ENCODE measurements around the gene ILDR2.

ILDR2 gene

GRCh38 chr1:166920561-166921475, 54.5 kb downstream of the ILDR2 start:
- Mint-ChIP-seq H3K4me1 (ENCODE audit: low read depth) (no peaks in the 10 kb centered on the region), H3K36me3 (ENCODE audit: low read depth) (peaks cover 6% of the 10 kb centered on the region), H3K4me3 (no peak overlapping the region)

GRCh38 chr1:166918956-166919316, 56.4 kb downstream of the ILDR2 start:
- no peaks in the 10 kb centered on the region for H3K9me3 Mint-ChIP-seq
- no peak overlapping the region for H3K27ac Mint-ChIP-seq
- H3K27me3 Mint-ChIP-seq (ENCODE audit: low read depth), result peaks cover 37% of the 10 kb centered on the region
- peaks cover 6% of the 10 kb centered on the region for H3K36me3 Mint-ChIP-seq (ENCODE audit: low read depth)
- no peaks in the 10 kb centered on the region for H3K4me1 Mint-ChIP-seq (ENCODE audit: low read depth)
- no peak overlapping the region for H3K4me3 Mint-ChIP-seq

More at GRCh38 chr1:166920561-166921475, 54.5 kb downstream of the ILDR2 start:
- peaks cover 37% of the 10 kb centered on the region for H3K27me3 Mint-ChIP-seq (ENCODE audit: low read depth)
- H3K27ac Mint-ChIP-seq, result no peak overlapping the region
- H3K9me3 Mint-ChIP-seq, result no peaks in the 10 kb centered on the region

- peaks cover 37% of the 10 kb centered on the region for H3K27me3 Mint-ChIP-seq (ENCODE audit: low read depth)
- no peaks in the 10 kb centered on the region for H3K9me3 Mint-ChIP-seq
- H3K27ac Mint-ChIP-seq, result no peak overlapping the region
- H3K4me3 Mint-ChIP-seq, result no peak overlapping the region
- H3K36me3 Mint-ChIP-seq (ENCODE audit: low read depth), result peaks cover 6% of the 10 kb centered on the region
- H3K4me1 Mint-ChIP-seq (ENCODE audit: low read depth), result no peaks in the 10 kb centered on the region
These were observed 57.0 kb downstream of the ILDR2 start for GRCh38 chr1:166918088-166918955.

DNA sequence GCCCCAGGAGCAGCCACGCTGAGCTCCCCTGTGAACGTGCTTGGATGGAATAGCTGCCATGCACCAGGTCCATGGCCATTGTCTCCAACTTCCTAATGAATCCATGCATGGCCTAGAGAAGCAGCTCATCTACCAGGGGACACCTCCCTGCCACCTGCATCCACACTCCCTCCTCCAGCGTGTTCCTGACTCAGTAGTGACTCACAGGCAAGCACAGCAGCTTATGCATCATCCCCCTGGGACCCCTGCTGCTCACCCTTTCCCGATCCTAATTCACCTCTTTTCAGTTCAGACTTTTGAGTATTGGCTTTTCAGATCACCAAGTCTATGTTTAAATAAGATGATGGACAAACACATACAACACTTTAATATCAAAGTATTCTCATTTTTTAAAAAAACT, 59.4 kb downstream of the ILDR2 start:
- H3K27me3 Mint-ChIP-seq (ENCODE audit: low read depth), result peaks cover 22% of the 10 kb centered on the region
- H3K36me3 Mint-ChIP-seq (ENCODE audit: low read depth), result peaks cover 6% of the 10 kb centered on the region
- H3K4me1 Mint-ChIP-seq (ENCODE audit: low read depth), result peaks cover 3% of the 10 kb centered on the region
- H3K27ac Mint-ChIP-seq, result no peak overlapping the region
- H3K4me3 Mint-ChIP-seq, result no peak overlapping the region
- peaks cover 4% of the 10 kb centered on the region for H3K9me3 Mint-ChIP-seq

- no peak overlapping the region for H3K27ac Mint-ChIP-seq
- H3K4me3 Mint-ChIP-seq, result no peak overlapping the region
- peaks cover 16% of the 10 kb centered on the region for H3K27me3 Mint-ChIP-seq (ENCODE audit: low read depth)
- H3K4me1 Mint-ChIP-seq (ENCODE audit: low read depth), result peaks cover 8% of the 10 kb centered on the region
- H3K9me3 Mint-ChIP-seq, result peaks cover 4% of the 10 kb centered on the region
- peaks cover 5% of the 10 kb centered on the region for H3K36me3 Mint-ChIP-seq (ENCODE audit: low read depth)
These were observed 60.3 kb downstream of the ILDR2 start for GRCh38 chr1:166915042-166915441.

GRCh38 chr1:166914111-166914510, 61.2 kb downstream of the ILDR2 start:
- Mint-ChIP-seq H3K4me3 (no peak overlapping the region), H3K27me3 (ENCODE audit: low read depth) (peaks cover 9% of the 10 kb centered on the region), H3K4me1 (ENCODE audit: low read depth) (peaks cover 8% of the 10 kb centered on the region), H3K36me3 (ENCODE audit: low read depth) (peaks cover 5% of the 10 kb centered on the region), H3K27ac (no peak overlapping the region), H3K9me3 (peaks cover 4% of the 10 kb centered on the region)

DNA sequence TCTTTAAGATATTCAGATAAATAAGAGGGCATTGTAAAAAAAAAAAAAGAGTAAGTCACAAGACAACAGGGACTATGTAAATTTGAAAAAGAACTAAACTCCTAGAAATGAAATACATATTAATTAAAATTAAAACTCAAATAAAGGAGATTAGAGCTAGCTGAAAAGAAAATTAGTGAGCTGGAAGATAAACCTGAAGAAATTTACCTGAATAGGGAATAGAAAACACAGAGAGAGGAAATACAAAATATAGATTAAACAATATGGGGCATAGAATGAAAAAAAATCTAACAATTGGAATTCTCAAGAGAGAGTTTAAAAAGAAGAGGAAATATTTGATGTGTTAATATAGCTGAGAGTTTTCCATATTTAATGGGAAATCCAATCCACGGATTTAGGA, 63.7 kb downstream of the ILDR2 start:
- Mint-ChIP-seq H3K36me3 (ENCODE audit: low read depth) (peaks cover 3% of the 10 kb centered on the region), H3K4me1 (ENCODE audit: low read depth) (peaks cover 8% of the 10 kb centered on the region), H3K9me3 (peaks cover 4% of the 10 kb centered on the region), H3K27ac (no peak overlapping the region), H3K27me3 (ENCODE audit: low read depth) (no peaks in the 10 kb centered on the region), H3K4me3 (no peak overlapping the region)

GRCh38 chr1:166910396-166910994, 64.8 kb downstream of the ILDR2 start:
- Mint-ChIP-seq H3K27ac (no peak overlapping the region), H3K4me1 (ENCODE audit: low read depth) (peaks cover 17% of the 10 kb centered on the region), H3K36me3 (ENCODE audit: low read depth) (peaks cover 3% of the 10 kb centered on the region), H3K9me3 (peaks cover 4% of the 10 kb centered on the region), H3K4me3 (no peak overlapping the region), H3K27me3 (ENCODE audit: low read depth) (no peaks in the 10 kb centered on the region)

GRCh38 chr1:166908942-166909341, 66.4 kb downstream of the ILDR2 start:
- Mint-ChIP-seq H3K27me3 (ENCODE audit: low read depth) (peaks cover 5% of the 10 kb centered on the region), H3K4me3 (no peak overlapping the region), H3K9me3 (peaks cover 4% of the 10 kb centered on the region), H3K27ac (no peak overlapping the region), H3K4me1 (ENCODE audit: low read depth) (peaks cover 22% of the 10 kb centered on the region), H3K36me3 (ENCODE audit: low read depth) (peaks cover 5% of the 10 kb centered on the region)

GRCh38 chr1:166907763-166908162, 67.6 kb downstream of the ILDR2 start:
- H3K36me3 Mint-ChIP-seq (ENCODE audit: low read depth), result peaks cover 5% of the 10 kb centered on the region
- H3K4me1 Mint-ChIP-seq (ENCODE audit: low read depth), result peaks cover 26% of the 10 kb centered on the region
- peaks cover 5% of the 10 kb centered on the region for H3K27me3 Mint-ChIP-seq (ENCODE audit: low read depth)
- peaks cover 4% of the 10 kb centered on the region for H3K9me3 Mint-ChIP-seq
- H3K27ac Mint-ChIP-seq, result no peak overlapping the region
- no peak overlapping the region for H3K4me3 Mint-ChIP-seq

DNA sequence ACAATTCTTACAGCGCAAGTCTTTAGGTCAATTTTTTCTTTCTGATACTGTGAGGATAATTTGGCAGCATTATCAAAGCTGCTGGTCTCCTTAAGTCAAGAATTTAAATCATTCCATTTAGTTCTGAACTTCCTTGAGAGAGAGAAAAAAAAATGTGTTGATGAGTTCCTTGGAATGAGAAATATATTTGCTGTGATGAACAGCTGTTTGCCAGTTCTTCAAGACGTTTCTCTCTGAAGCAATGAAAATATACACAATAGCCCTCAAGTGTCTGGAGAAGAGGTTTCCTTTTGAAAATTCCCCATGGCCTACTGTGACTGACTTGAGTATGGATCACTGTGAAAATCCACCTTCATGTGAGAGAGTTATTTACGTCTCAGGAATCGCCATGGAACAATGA, 68.3 kb downstream of the ILDR2 start:
- H3K36me3 Mint-ChIP-seq (ENCODE audit: low read depth), result peaks cover 5% of the 10 kb centered on the region
- H3K27me3 Mint-ChIP-seq (ENCODE audit: low read depth), result peaks cover 8% of the 10 kb centered on the region
- peaks cover 4% of the 10 kb centered on the region for H3K9me3 Mint-ChIP-seq
- peaks cover 29% of the 10 kb centered on the region for H3K4me1 Mint-ChIP-seq (ENCODE audit: low read depth)
- H3K27ac Mint-ChIP-seq, result no peak overlapping the region
- no peak overlapping the region for H3K4me3 Mint-ChIP-seq

DNA sequence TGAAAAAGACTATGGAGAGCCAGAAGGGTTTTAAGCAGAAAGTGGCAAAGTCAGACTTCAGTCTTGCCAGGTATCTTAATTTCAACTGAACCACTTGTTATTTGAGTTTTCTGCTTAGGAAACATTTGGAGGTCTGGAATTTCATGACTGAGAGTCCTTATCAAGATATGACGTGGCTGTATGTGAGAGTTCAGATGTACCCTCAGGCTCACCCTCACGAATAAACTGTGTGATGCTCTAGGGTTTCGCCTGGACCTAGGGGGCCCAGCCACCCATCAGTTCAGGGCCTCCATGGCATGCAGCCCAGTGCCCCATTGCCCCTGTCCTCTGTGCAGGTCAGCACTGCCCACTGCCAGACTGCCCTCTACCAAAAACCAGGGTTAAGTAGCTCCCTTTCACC, 68.7 kb downstream of the ILDR2 start:
- no peak overlapping the region for H3K27ac Mint-ChIP-seq
- no peak overlapping the region for H3K4me3 Mint-ChIP-seq

DNA sequence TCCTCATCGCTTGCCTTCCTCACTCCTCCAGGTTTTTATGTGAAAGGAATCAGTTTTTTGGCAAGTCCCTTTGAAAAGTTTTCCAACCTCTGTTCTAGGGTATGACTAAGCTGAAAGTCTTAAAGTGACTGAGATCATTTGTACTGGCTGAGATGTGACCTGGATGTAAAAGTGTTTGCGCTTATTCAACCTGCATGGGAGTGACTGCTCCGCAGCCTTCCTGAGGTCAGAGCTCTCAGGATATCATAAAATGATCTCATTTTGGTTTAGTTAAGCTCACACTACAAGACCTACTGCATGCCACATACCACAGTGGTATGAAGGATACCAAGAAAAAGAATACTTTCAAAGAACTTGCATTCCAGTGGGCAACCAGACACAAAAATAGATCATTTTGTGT, 69.4 kb downstream of the ILDR2 start:
- Mint-ChIP-seq H3K4me3 (peak overlapping the region; percentile 68), H3K4me1 (ENCODE audit: low read depth) (peaks cover 26% of the 10 kb centered on the region), H3K27ac (peak overlapping the region; percentile 69), H3K36me3 (ENCODE audit: low read depth) (peaks cover 2% of the 10 kb centered on the region), H3K27me3 (ENCODE audit: low read depth) (peaks cover 12% of the 10 kb centered on the region), H3K9me3 (no peaks in the 10 kb centered on the region)

More for the DNA sequence above, 68.7 kb downstream of the ILDR2 start:
- peaks cover 5% of the 10 kb centered on the region for H3K36me3 Mint-ChIP-seq (ENCODE audit: low read depth)
- peaks cover 9% of the 10 kb centered on the region for H3K27me3 Mint-ChIP-seq (ENCODE audit: low read depth)
- peaks cover 30% of the 10 kb centered on the region for H3K4me1 Mint-ChIP-seq (ENCODE audit: low read depth)
- H3K9me3 Mint-ChIP-seq, result peaks cover 4% of the 10 kb centered on the region

GRCh38 chr1:166905136-166905535, 70.2 kb downstream of the ILDR2 start:
- no peak overlapping the region for H3K4me3 Mint-ChIP-seq
- no peak overlapping the region for H3K27ac Mint-ChIP-seq
- H3K9me3 Mint-ChIP-seq, result no peaks in the 10 kb centered on the region
- peaks cover 22% of the 10 kb centered on the region for H3K4me1 Mint-ChIP-seq (ENCODE audit: low read depth)
- peaks cover 2% of the 10 kb centered on the region for H3K36me3 Mint-ChIP-seq (ENCODE audit: low read depth)
- H3K27me3 Mint-ChIP-seq (ENCODE audit: low read depth), result peaks cover 15% of the 10 kb centered on the region
